AG09309 (cell line): ENCODE measurements around the gene ZNF236.
"Not testable (repeated sequence)": the region's sequence is repeated elsewhere in the genome, so short reads cannot be mapped to it uniquely, and the experiment has no call there.

Experiments
- DNase-seq: peaks from one replicate; pipeline ENCODE4 v3.0.0-alpha.2; 2010; ENCODE audit warnings: low read depth
- H3K4me3 ChIP-seq: 2 replicates; pipeline ENCODE4 v1.5.1; 2011; ENCODE audit warnings: mild to moderate bottlenecking, low read depth, low read length, moderate library complexity; ENCODE audit not compliant: control insufficient read depth
- TF ChIP-seq, protein P1 (sequence below): IDR thresholded peaks from 2 replicates; pipeline ENCODE4 v1.5.1; 2011; ENCODE audit warnings: mild to moderate bottlenecking, low read depth, low read length, inconsistent platforms; ENCODE audit not compliant: insufficient read depth, control insufficient read depth; ENCODE audit errors: missing control alignments

Gene ZNF236

GRCh38 chr18:76988827-76989646 is 166.7 kb downstream of the ZNF236 start:
- TF ChIP-seq, protein P1, sequence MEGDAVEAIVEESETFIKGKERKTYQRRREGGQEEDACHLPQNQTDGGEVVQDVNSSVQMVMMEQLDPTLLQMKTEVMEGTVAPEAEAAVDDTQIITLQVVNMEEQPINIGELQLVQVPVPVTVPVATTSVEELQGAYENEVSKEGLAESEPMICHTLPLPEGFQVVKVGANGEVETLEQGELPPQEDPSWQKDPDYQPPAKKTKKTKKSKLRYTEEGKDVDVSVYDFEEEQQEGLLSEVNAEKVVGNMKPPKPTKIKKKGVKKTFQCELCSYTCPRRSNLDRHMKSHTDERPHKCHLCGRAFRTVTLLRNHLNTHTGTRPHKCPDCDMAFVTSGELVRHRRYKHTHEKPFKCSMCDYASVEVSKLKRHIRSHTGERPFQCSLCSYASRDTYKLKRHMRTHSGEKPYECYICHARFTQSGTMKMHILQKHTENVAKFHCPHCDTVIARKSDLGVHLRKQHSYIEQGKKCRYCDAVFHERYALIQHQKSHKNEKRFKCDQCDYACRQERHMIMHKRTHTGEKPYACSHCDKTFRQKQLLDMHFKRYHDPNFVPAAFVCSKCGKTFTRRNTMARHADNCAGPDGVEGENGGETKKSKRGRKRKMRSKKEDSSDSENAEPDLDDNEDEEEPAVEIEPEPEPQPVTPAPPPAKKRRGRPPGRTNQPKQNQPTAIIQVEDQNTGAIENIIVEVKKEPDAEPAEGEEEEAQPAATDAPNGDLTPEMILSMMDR = no peak
- H3K4me3 ChIP-seq = no peak overlapping the region
- DNase-seq = no peak

- no peak overlapping the region for H3K4me3 ChIP-seq
- no peak for DNase-seq
- TF ChIP-seq, protein P1 = no peak
Observed at GRCh38 chr18:76989647-76990190, 167.4 kb downstream of the ZNF236 start.

DNA sequence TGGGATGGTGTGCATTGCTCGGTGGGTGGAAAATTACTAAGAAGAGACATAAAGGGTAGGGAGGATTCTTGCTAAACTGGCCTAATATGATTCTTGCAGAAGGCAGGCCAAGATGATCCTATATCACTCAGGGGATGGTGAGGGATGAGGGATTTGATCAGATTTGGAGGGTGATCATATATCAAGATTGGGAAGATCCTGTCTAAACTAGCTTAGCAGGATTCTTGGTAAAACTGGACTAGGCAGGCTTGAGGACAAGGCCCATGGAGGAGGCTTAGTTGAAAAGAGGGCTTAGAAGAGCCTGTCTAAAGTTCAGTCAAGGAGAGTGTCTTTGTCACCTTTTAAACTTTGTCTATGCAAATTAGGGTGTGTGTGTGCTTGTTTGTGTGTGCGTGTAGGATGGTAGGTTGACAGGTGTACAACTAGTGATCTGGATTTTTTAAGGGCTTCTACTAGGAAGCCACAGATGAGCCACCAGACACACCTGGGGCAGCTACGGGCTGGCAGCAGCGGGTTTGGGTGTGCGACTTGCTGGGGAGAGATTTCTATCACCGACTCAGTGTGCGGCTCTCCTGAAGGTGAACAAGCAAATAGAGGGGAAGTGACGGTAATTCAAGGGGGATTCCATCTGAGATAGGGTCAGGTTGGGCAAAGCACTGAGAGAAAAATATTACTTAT is 168.1 kb downstream of the ZNF236 start:
- H3K4me3 ChIP-seq, DNase-seq: not testable (repeated sequence)

- H3K4me3 ChIP-seq = no peak overlapping the region
- DNase-seq = no peak
- TF ChIP-seq, protein P1 = no peak
Observed at GRCh38 chr18:76991021-76991688, 168.8 kb downstream of the ZNF236 start.

DNA sequence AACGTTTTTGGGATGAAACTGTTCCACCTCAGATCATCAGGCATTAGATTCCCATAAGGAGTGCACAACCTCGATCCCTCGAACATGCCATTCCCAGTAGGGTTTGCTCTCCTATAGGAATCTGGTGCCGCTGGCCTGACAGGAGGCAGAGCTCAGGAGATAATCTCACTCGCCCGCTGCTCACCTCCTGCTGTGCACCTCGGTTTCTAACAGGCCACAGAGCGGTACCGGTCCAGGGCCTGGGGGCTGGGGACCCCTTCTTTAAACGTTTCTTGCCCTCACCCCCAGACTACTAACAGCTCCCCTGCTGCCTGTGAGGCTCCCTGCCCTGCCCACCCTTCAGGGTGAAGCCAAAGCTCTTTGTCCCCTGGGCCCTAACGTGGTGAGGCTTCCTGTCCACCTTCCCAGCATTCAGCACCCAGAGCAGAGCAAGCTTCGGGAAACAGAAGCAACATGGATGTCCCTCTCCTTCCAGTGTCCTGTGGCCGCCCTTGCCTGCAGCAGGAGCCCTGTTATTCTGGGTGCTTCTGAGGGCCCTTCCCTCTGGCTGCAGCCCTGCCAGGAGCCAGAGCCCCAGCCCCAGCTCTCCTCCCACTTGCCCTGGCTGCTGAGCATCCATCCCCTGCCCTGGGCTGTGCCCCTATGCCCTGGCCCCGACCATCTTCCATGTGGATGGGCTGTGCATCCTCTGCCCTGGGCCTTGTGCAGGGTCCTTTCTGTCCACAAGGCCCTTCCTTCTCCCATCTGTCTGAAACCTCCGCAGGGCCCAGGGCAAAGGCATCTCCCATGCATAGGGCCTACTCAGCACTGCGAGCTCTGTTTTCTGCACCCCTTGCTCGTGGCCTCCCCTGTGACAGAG is 170.1 kb downstream of the ZNF236 start:
- TF ChIP-seq, protein P1 = no peak
- H3K4me3 ChIP-seq = no peak overlapping the region
- no peak for DNase-seq

- TF ChIP-seq, protein P1 = no peak
- no peak for DNase-seq
- H3K4me3 ChIP-seq = no peak overlapping the region
Observed at GRCh38 chr18:76993085-76993382, 170.7 kb downstream of the ZNF236 start.
